Panc1 (cell line): Measurements from ENCODE around the gene GPR139. TPM values are rescaled to one million over a fixed set of nuclear protein-coding genes. Genes with fewer than 3 reads are reported as not detected.

Experiments
- ATAC-seq: fragments of 200-7000 bp; cut with Tn5 transposase; 2 replicates; pipeline ENCODE4 v1.9.1; 2020; ENCODE audit warnings: mild to moderate bottlenecking, moderate library complexity
- BruUV-seq: library from RNA; stranded (reverse); fragments of 400-500 nt; replicated peaks from 2 replicates; lab custom pipeline; 2021; lab: Mats Ljungman, UMichigan
- CTCF ChIA-PET: fragments of 300-600 bp; sonication (Branson Sonifier 250); formaldehyde crosslinking; loops from one replicate; lab custom pipeline; 2022; ENCODE audit warnings: antibody characterized with exemption; lab: Charles Lee
- POLR2A ChIA-PET: fragments of 300-600 bp; sonication (Branson Sonifier 250); formaldehyde crosslinking; loops from one replicate; lab custom pipeline; 2022; ENCODE audit warnings: antibody characterized with exemption; lab: Charles Lee
- DNase-seq: peaks from one replicate; pipeline ENCODE4 v3.0.0-alpha.2; 2010; ENCODE audit warnings: low read depth, low spot score
- H3K27ac ChIP-seq: 2 replicates; pipeline ENCODE4 v1.5.1; 2011; ENCODE audit warnings: mild to moderate bottlenecking, low read length, inconsistent platforms
- H3K27me3 ChIP-seq: fragments of 200-500 bp; sonication (Bioruptor generic); 2 replicates; pipeline ENCODE4 v1.6.0; 2014; ENCODE audit warnings: low read length, inconsistent platforms; ENCODE audit not compliant: control insufficient read depth, insufficient read depth
- H3K36me3 ChIP-seq: fragments of 200-500 bp; sonication (Bioruptor generic); 2 replicates; pipeline ENCODE4 v1.5.1; 2014; ENCODE audit warnings: inconsistent platforms, mild to moderate bottlenecking, low read length, moderate library complexity; ENCODE audit not compliant: control insufficient read depth, insufficient read depth
- H3K4me1 ChIP-seq: 2 replicates; pipeline ENCODE4 v1.5.1; 2011; ENCODE audit warnings: inconsistent platforms, mild to moderate bottlenecking, low read length, moderate library complexity; ENCODE audit not compliant: control insufficient read depth, insufficient read depth
- H3K4me3 ChIP-seq, 2 experiments: 2 replicates each; pipeline ENCODE4 v1.5.1; 2011 to 2012; ENCODE audit warnings: low read depth in 2 of 2, low read length in 2 of 2, mild to moderate bottlenecking in 2 of 2, inconsistent platforms in 1 of 2, moderate library complexity in 1 of 2
- H3K9me3 ChIP-seq: fragments of 200-500 bp; sonication (Bioruptor generic); 2 replicates; pipeline ENCODE4 v1.5.1; 2014; ENCODE audit warnings: low read depth, mild to moderate bottlenecking, inconsistent platforms, low read length, moderate library complexity; ENCODE audit not compliant: control insufficient read depth, insufficient read depth
- POLR2AphosphoS5 ChIP-seq: IDR thresholded peaks from 2 replicates; pipeline ENCODE4 v1.6.1; 2012; ENCODE audit warnings: mild to moderate bottlenecking, low read depth, low read length, moderate library complexity
- SIN3A ChIP-seq: IDR thresholded peaks from 2 replicates; pipeline ENCODE4 v1.6.1; 2012; ENCODE audit warnings: low read depth, mild to moderate bottlenecking, low read length, moderate library complexity, borderline replicate concordance; ENCODE audit not compliant: insufficient read depth
- TCF7L2 ChIP-seq: IDR thresholded peaks from 2 replicates; pipeline ENCODE4 v1.6.1; 2011; ENCODE audit warnings: mild to moderate bottlenecking, low read depth, low read length, inconsistent platforms
- in situ Hi-C: cut with HindIII; loops from 2 replicates; pipeline ENCODE4 v1.10.0; 2016; ENCODE audit warnings: low sequenced_read_pairs, low pct_unique_long_range_greater_than_20kb
- intact Hi-C: fragments of 100-400 bp; cut with micrococcal nuclease; formaldehyde crosslinking; loops from one replicate; pipeline ENCODE4 v1.10.0; 2022; ENCODE audit not compliant: unreplicated experiment
- total RNA-seq: library from RNA; stranded (reverse); gene quantifications from one replicate; pipeline ENCODE4 v1.2.1, GENCODE V29; 2021; ENCODE audit not compliant: unreplicated experiment
- TF ChIP-seq, protein P1 (sequence below), 2 experiments: IDR thresholded peaks; 2 replicates each; pipeline ENCODE4 v1.6.1; 2011 to 2012; ENCODE audit warnings: low read depth in 2 of 2, control low read depth in 1 of 2, low read length in 1 of 2, mild to moderate bottlenecking in 1 of 2, moderate library complexity in 1 of 2; ENCODE audit not compliant: insufficient read depth in 1 of 2
- TF ChIP-seq, protein P2 (sequence below): fragments of 450-650 bp; IDR thresholded peaks from 2 replicates; pipeline ENCODE4 v1.5.1; 2017; ENCODE audit warnings: mild to moderate bottlenecking

Gene GPR139
- total RNA-seq, 1 experiment from 2014 or later: not detected

DNA sequence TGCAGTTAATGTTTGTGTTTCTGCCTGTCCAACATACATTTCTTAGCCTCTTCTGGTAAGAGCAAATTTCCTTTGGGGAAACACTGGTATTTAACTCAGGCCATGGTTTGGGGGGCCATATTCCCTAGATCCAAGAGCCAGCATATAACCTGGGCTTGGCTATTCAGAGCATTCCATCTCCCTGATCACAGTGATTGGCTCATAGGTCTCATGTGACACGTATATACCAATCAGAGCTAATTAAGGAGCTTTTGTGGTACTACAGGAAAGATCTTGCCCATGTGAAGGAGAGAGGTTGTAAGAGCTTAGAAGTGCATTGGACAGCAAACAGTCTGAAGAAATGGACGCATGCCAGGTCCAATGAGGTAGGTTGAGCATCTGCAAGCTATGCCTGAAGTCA, 33.4 kb upstream of the GPR139 start:
- H3K9me3 ChIP-seq: no peaks in the 10 kb centered on the region
- ATAC-seq (no peak), DNase-seq (no peak)
- BruUV-seq: no TSS peak
- TF ChIP-seq TCF7L2 (no peak), POLR2AphosphoS5 (no peak), SIN3A (no peak)
- TF ChIP-seq, protein P1, sequence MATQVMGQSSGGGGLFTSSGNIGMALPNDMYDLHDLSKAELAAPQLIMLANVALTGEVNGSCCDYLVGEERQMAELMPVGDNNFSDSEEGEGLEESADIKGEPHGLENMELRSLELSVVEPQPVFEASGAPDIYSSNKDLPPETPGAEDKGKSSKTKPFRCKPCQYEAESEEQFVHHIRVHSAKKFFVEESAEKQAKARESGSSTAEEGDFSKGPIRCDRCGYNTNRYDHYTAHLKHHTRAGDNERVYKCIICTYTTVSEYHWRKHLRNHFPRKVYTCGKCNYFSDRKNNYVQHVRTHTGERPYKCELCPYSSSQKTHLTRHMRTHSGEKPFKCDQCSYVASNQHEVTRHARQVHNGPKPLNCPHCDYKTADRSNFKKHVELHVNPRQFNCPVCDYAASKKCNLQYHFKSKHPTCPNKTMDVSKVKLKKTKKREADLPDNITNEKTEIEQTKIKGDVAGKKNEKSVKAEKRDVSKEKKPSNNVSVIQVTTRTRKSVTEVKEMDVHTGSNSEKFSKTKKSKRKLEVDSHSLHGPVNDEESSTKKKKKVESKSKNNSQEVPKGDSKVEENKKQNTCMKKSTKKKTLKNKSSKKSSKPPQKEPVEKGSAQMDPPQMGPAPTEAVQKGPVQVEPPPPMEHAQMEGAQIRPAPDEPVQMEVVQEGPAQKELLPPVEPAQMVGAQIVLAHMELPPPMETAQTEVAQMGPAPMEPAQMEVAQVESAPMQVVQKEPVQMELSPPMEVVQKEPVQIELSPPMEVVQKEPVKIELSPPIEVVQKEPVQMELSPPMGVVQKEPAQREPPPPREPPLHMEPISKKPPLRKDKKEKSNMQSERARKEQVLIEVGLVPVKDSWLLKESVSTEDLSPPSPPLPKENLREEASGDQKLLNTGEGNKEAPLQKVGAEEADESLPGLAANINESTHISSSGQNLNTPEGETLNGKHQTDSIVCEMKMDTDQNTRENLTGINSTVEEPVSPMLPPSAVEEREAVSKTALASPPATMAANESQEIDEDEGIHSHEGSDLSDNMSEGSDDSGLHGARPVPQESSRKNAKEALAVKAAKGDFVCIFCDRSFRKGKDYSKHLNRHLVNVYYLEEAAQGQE (IDR thresholded peaks at IDR 0.05; ENCODE audit: insufficient read depth in 1 of 2, low read depth in 2 of 2, low read length in 1 of 2): no peak
- TF ChIP-seq, protein P2, sequence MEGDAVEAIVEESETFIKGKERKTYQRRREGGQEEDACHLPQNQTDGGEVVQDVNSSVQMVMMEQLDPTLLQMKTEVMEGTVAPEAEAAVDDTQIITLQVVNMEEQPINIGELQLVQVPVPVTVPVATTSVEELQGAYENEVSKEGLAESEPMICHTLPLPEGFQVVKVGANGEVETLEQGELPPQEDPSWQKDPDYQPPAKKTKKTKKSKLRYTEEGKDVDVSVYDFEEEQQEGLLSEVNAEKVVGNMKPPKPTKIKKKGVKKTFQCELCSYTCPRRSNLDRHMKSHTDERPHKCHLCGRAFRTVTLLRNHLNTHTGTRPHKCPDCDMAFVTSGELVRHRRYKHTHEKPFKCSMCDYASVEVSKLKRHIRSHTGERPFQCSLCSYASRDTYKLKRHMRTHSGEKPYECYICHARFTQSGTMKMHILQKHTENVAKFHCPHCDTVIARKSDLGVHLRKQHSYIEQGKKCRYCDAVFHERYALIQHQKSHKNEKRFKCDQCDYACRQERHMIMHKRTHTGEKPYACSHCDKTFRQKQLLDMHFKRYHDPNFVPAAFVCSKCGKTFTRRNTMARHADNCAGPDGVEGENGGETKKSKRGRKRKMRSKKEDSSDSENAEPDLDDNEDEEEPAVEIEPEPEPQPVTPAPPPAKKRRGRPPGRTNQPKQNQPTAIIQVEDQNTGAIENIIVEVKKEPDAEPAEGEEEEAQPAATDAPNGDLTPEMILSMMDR: no peak
- ChIA-PET CTCF (no interaction called here), POLR2A (interaction anchor here (0.5 kb wide), 1 partner anchor 260 kb away, joined by 3 read pairs; no protein-coding TSS in a partner anchor)
- H3K4me1 ChIP-seq: no peaks in the 10 kb centered on the region
- peaks cover 18% of the 10 kb centered on the region for H3K27me3 ChIP-seq
- intact Hi-C loops: no loop called here
- H3K27ac ChIP-seq: no peak overlapping the region
- no peaks in the 10 kb centered on the region for H3K36me3 ChIP-seq
- H3K4me3 ChIP-seq: no peak overlapping the region
- in situ Hi-C loops: no loop called here

DNA sequence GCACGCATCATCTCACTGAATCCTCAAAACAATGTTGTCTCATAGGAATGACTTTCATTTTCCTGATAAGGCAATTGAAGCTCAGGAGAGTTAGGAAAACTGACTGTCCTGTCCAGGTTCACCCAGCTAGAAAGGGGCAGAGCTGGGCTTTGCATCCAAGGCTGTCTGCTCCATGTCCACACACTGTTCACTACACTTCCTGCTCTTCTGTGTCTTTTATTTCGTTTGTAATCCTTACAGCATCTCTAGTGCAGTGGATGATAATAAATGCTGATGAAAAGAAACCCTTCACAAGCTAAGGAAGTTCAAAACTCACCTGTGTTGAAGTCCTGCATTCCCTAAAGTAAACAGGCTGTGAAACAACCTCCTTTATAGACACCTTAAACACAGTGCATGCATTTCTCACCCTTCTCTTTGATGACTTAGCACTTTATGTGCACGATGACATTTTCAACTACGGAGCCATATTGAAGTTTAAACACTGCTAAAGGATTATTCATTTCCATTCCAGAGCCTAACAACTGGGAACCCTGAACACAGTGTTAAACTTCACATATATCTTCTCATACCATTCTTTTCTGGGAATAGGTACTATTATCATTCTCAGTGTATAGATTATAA, 31.0 kb upstream of the GPR139 start:
- CTCF ChIA-PET: no interaction called here
- H3K36me3 ChIP-seq: no peaks in the 10 kb centered on the region
- no peak overlapping the region for H3K27ac ChIP-seq
- ATAC-seq (no peak), DNase-seq (no peak)
- TF ChIP-seq, protein P1 (IDR thresholded peaks at IDR 0.05; ENCODE audit: insufficient read depth in 1 of 2, low read depth in 2 of 2, low read length in 1 of 2): no peak
- TF ChIP-seq SIN3A (no peak), POLR2AphosphoS5 (no peak)
- intact Hi-C loops (no loop called here), in situ Hi-C loops (no loop called here)
- peaks cover 18% of the 10 kb centered on the region for H3K27me3 ChIP-seq
- H3K9me3 ChIP-seq: no peaks in the 10 kb centered on the region
- H3K4me1 ChIP-seq: no peaks in the 10 kb centered on the region
- POLR2A ChIA-PET: no interaction called here
- no peak overlapping the region for H3K4me3 ChIP-seq
- BruUV-seq: no TSS peak
